ENCODE results near the gene GNAI3.

GNAI3 gene

DNA sequence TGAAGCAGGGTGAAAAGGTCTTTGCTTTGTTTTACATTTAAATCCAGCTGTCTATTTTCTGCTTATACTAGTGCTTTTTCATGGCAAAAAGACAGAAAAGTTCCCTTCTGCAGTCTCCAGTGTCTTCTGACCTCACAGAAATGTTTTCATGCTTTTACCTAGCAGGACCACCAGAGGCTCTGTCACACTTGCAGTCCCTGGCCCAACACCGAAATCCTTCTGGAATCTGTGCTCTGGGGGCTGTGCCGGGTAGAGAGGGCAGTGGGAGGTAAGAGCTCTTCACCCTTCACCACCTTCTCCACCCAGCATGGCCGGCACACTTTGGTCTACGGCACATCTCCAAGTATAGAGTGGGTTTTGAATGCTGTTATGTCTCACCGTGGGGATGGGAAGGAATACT, 50.2 kb downstream of the GNAI3 start:
- TF ChIP-seq POLR2A (IDR thresholded peaks at IDR 0.05; ENCODE audit: extremely low read depth, insufficient read length) (no peak), MYC (IDR thresholded peaks at IDR 0.05; ENCODE audit: low read depth, low read length) (no peak), CTCF (IDR thresholded peaks at IDR 0.05; ENCODE audit: low read depth, low read length) (no peak)
- TF ChIP-seq, protein P1, sequence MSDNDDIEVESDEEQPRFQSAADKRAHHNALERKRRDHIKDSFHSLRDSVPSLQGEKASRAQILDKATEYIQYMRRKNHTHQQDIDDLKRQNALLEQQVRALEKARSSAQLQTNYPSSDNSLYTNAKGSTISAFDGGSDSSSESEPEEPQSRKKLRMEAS (IDR thresholded peaks at IDR 0.05; ENCODE audit: low read depth, low read length): no peak
- no peak overlapping the region for H3K4me3 ChIP-seq (ENCODE audit: low read depth, low read length)
- no peak for DNase-seq (ENCODE audit: low read depth)

DNA sequence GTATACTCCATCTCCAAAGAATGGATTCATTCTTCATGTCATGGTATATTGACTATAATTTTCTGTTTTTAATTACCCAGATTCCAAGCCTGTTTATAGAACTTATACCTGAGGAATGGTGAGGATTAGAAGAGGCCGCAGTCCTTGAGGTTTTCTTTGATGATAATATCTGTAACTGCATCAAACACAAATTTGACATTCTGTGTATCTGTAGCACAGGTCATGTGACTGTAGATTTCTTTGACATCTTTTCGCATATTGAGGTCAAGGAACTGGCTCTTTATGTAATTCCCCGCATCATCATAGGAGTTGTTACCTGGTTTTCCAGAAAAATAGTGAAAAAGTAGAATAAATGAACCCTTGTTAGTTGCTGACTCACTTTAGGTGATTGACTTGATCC, 54.8 kb downstream of the GNAI3 start:
- H3K4me3 ChIP-seq (ENCODE audit: low read depth, low read length): no peak overlapping the region
- DNase-seq (ENCODE audit: low read depth): no peak
- TF ChIP-seq, protein P1 (IDR thresholded peaks at IDR 0.05; ENCODE audit: low read depth, low read length): no peak
- no peak for TF ChIP-seq MYC (IDR thresholded peaks at IDR 0.05; ENCODE audit: low read depth, low read length)
- TF ChIP-seq CTCF (IDR thresholded peaks at IDR 0.05; ENCODE audit: low read depth, low read length): no peak
- TF ChIP-seq POLR2A (IDR thresholded peaks at IDR 0.05; ENCODE audit: extremely low read depth, insufficient read length): no peak

DNA sequence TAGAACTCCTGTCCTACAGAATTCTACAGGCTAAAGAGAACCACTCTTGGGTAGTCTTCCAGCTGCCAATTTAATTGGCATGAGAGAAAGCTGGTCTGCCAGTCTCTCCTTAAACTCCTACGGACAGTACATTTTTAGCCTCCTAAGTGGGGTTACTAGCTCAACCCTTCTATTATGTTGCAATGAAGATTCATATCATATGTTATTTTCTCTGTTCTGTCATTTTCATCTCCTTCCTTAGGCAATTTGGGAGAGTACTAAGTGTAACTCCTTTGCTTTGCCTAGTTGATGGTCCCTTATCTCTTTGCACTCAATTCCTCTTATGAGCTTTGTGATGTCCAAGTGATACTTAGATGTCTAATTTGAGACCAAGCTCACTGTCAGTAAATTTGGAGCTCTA, 57.0 kb downstream of the GNAI3 start:
- TF ChIP-seq MYC (IDR thresholded peaks at IDR 0.05; ENCODE audit: low read depth, low read length) (no peak), POLR2A (IDR thresholded peaks at IDR 0.05; ENCODE audit: extremely low read depth, insufficient read length) (no peak), CTCF (IDR thresholded peaks at IDR 0.05; ENCODE audit: low read depth, low read length) (no peak)
- TF ChIP-seq, protein P1 (IDR thresholded peaks at IDR 0.05; ENCODE audit: low read depth, low read length): no peak

GRCh38 chr1:109609881-109610280, 61.5 kb downstream of the GNAI3 start:
- no peak for DNase-seq (ENCODE audit: low read depth)
- TF ChIP-seq, protein P1 (IDR thresholded peaks at IDR 0.05; ENCODE audit: low read depth, low read length): no peak
- TF ChIP-seq CTCF (IDR thresholded peaks at IDR 0.05; ENCODE audit: low read depth, low read length): no peak
- TF ChIP-seq POLR2A (IDR thresholded peaks at IDR 0.05; ENCODE audit: extremely low read depth, insufficient read length): no peak
- no peak for TF ChIP-seq MYC (IDR thresholded peaks at IDR 0.05; ENCODE audit: low read depth, low read length)
- H3K4me3 ChIP-seq (ENCODE audit: low read depth, low read length): no peak overlapping the region

More for the DNA sequence above, 57.0 kb downstream of the GNAI3 start:
- no peak for DNase-seq (ENCODE audit: low read depth)
- no peak overlapping the region for H3K4me3 ChIP-seq (ENCODE audit: low read depth, low read length)

DNA sequence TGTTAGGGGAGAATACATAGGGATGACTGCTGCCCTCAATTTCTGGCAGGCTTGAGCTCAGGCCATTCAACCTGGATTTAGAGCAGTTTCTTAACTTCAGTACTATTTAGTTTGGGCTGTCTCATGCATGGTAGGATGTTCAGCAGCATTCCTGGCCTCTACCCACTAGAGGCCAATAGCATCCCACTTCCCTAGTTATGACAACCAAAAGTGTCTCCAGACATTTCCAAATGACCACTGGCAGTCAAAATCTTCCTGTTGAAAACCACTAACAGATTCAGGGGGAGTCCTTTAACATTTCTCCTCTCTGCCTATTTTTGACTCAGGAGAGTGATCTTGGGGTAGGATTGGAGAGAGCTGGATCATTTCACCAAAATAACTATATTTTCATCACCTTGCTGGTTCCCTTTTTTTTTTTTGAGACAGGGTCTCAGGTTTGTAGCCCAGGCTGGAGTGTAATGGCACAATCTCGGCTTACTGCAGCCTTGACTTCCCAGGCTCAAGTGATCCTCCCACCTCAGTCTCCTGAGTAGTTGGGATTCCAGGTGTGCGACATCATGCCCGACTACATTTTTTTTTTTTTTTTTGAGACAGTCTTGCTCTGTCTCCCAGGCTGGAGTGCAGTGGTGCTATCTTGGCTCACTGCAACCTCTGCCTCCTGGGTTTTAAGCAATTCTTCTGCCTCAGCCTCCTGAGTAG, 62.3 kb downstream of the GNAI3 start:
- no peak for TF ChIP-seq POLR2A (IDR thresholded peaks at IDR 0.05; ENCODE audit: extremely low read depth, insufficient read length)
- TF ChIP-seq, protein P1 (IDR thresholded peaks at IDR 0.05; ENCODE audit: low read depth, low read length): no peak
- no peak for TF ChIP-seq MYC (IDR thresholded peaks at IDR 0.05; ENCODE audit: low read depth, low read length)
- no peak for TF ChIP-seq CTCF (IDR thresholded peaks at IDR 0.05; ENCODE audit: low read depth, low read length)
- DNase-seq (ENCODE audit: low read depth): no peak
- no peak overlapping the region for H3K4me3 ChIP-seq (ENCODE audit: low read depth, low read length)
